Cerebellar nuclear complex (tissue), 1 donor: ENCODE results near the gene GALNT13.

Experiments used
- DNase-seq, 2 experiments: peaks; one replicate each; lab custom pipeline; 2025; lab: John Stamatoyannopoulos, UW

The GALNT13 gene

DNA sequence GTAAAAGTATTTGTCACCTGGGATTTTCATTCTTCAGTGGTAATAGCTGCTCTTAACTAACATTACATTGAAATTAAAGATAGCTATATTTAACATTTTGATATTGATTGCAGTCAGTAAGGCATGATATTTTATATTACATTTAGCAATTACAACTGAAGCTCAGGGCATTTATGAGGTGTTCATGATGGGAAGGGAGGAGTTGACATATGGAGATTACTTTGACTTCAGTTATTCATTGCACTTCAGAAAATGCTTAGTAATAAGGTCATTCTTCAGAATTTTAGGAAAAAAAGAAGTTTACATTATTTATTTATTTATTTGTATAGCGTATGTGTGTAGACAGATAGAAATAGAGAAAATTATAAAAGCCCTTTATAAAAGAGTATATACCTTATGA, 352.0 kb downstream of the GALNT13 start:
- DNase-seq = no peak

DNA sequence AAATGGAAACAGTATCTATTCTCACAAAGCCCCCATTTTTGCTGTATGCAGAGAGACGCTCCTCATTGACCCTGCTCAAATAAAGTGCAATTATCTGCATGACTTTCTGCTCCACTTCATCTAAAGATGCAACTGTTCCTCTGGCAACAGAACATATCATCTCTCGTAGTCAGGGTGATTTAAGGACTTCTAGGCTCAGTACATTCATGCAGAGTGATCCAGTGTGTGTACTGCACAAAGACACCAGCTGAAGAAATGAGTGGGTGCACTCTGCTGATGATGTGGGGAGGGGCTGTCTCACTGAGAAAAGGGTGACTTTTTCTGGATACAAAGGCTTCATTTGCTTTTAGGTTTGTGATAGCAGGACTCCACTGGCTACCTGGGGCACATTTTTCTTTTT, 355.2 kb downstream of the GALNT13 start:
- DNase-seq = no peak

DNA sequence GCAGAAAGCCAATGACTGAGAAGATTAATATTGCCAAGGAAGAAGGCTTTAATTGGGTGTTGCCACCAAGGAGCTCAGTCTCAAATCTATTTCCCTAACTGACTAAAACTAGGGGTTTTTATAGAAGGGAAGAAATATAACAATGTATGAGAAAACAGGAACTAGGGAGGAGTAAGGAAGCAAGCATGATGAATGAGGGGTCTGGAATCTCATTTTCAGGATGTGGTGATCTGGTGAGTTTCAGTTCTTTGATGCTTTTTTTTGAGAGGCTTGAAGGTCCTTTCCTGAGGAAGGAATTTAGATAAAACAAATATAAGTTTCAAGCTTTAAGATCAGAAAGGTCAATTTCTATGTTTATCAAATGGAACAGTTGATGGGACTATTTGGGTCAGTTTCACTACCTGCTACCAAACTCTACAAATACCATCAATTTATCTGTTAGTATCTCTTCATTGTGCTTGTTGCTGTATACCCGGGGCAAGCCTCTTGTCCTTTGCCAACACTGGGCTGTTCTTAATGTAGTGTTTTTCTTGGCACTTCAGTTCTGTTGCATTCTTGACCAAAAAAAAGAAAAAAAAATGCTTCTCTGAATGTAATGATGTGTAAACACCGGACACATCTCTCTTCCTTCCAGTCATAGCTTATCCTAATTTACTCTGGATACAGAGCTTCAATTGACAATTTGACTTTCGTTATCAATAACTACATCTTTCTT, 357.0 kb downstream of the GALNT13 start:
- no peak for DNase-seq

DNA sequence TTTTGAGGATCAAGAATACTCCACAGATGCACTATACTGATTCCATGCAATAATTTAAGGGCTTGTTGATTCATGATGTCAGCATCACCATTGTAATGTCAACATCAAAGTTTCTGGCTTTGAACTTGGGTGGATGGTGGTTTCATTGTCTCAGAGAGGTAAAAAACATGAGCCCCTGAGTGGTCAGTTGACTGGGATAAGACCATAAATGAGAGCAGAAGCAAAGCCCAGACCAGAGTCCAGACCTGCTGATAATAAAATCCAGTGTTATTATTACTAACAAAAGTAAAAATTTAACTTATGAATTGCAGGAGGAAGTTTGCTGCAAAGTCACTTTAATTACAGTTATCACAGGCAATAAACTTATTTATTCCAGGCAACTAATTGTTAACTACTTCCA, 358.2 kb downstream of the GALNT13 start:
- no peak for DNase-seq

- DNase-seq = no peak
Measured at GRCh38 chr2:154231021-154231420, 359.3 kb downstream of the GALNT13 start.

DNA sequence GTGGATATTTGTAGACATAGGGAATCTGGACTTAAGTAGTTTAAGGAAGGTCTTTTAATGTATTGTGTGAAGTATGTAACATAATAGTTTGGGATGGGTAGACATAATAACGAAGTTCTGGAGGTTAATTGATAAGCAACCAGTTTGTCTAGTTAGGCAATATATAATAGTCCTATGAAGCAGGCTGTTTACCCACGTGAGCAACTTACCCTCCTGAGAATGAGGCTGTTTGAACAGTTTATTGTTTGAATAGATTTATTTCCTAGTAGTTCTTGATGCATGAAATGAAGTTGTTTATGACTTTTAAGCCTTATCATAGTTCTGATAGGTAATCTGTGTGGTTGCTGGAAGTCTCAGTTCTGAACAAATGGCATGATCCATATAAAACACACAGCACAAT, 361.5 kb downstream of the GALNT13 start:
- no peak for DNase-seq

DNA sequence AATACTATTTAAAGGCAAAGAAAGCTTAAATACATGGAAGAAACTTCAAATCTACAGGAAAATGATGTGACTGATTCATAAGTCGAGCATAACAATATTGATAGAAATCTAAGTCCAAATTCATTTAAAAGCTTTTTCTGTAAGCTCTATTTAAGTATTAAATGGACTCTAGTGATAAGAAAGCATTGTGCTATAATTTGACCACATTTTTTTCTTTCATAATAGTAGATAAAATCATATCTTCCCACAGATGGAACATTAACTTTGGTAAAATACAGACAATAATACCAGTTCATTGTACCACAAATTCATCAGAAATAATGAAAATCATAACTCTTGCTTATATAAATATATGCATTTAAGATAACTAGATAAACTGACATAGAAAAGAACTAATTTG, 366.5 kb downstream of the GALNT13 start:
- no peak for DNase-seq

DNA sequence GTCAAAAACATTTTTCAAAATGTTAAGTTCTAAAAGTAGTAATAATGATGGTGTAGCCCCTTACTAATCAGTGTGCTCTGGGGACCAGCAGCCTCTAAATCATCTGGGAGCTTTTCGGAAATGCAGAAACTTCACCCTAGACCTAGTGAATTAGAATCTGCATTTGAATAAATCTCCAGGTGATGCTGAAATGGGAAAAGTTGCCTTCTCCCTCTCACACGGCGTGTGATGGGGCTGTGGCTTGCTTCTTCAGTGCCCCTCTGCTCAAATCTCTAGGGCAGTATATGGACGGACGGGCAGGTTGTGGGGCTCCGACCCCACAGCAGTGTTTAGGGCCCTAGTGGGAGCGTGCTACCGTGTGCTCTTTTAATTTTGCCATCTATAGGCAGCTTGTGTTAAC, 368.6 kb downstream of the GALNT13 start:
- no peak for DNase-seq

DNA sequence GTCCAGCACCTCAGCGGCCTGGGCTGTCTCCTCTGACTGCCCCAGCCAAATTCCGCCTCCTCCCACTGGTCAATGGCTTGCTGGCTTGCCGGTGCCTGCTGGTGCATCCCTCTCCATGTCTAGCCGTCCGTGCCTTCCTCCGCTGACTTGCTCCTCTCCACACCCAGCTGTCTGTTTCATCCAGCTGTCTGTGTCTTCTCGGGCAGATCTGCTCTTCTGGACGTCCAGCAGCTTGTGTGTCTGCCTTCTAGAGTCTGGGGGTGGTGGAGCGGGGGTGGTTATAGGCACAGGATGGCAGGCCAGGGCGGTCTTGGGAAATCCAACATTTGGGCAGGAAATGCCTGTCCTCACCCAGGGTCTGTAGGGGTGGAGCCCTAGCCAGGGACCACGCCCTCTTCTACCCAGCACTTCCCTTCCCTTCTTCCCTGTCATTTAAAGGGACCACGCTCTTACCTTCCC, 369.2 kb downstream of the GALNT13 start:
- no peak for DNase-seq

DNA sequence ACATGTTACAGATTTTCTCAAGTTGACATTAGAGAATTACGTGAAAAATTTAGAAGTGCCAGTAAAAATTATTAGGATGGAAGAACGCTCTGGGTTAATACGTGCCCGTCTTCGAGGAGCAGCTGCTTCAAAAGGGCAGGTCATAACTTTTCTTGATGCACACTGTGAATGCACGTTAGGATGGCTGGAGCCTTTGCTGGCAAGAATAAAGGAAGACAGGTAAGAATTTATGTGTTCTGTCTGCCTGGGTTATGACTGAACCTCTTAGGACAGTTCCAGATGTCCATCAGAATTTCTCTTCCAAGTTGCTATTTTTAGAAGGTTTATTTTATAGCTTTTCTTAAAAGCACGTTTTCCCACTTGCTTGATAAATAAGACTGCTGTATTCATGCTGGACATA, 371.0 kb downstream of the GALNT13 start:
- DNase-seq = no peak

DNA sequence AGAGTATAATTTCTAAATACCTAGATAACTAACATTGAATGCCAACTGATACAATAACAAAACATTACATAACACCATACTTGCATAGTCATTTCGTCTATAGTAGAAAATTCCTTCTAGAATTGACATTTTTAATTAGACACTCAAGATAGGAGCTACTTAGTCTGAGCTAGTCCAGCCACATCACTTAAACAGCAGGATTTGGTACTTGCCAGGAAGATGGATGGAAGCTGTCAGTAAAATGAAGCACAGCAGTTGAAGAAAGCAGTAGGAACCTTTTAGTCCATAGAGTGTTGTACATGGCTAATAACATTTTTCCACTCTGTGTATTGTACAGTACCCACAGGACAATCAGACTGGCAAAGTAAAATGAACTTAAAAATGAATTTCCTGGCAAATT, 372.0 kb downstream of the GALNT13 start:
- no peak for DNase-seq

DNA sequence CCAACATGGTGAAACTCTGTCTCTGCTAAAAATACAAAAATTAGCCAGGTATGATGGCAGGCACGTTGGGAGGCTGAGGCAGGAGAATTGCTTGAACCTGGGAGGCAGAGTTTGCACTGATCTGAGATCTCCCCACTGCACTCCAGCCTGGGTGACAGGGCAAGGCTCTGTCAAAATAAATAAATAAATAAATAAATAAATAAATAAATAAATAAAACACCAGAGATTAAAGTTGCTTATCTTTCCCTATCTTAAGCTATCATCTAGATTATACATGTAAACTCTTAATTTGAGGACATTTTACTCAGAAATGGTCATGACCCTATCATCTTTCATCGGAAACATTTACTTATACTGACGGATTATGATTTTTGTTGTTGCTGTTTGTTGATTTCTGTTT, 373.2 kb downstream of the GALNT13 start:
- no peak for DNase-seq

GRCh38 chr2:154247503-154247902, 375.8 kb downstream of the GALNT13 start:
- DNase-seq = no peak

GRCh38 chr2:154256136-154256535, 384.4 kb downstream of the GALNT13 start:
- no peak for DNase-seq

DNA sequence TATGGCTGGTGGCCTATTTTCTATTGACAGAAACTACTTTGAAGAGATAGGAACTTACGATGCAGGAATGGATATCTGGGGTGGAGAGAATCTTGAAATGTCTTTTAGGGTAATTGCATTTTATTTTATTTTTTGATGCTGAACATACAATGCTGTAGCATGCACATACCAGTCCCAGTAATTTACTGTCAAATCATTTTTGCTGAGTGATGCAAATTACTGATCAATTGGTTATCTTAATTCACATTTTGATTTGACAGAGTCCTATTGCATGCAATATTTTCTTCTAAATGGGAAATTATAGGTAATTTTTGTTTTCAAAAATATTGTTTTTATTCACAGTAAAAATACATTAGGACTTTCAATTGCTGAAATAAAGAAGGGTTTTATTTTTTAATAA, 387.3 kb downstream of the GALNT13 start:
- no peak for DNase-seq

GRCh38 chr2:154261473-154262027, 389.8 kb downstream of the GALNT13 start:
- DNase-seq = no peak

GRCh38 chr2:154263206-154263605, 391.5 kb downstream of the GALNT13 start:
- DNase-seq = no peak

DNA sequence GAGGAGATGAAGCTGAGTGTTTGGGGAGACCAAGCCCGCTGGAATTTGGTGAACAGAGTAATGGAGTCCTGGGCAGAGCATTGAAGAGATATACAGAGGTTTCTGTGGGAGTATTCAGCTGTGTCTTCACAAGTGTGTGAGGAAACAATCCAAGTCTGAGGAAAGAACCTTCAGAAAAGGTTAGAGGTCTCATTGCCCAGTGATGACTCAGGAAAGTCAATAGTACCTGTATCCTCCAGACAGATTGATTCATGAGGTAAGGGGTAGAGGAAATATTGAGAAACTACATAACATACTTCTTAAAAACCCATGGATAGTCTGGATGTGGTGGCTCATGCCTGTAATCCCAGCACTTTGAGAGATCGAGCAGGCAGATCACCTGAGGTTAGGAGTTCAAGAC, 392.3 kb downstream of the GALNT13 start:
- DNase-seq = no peak

DNA sequence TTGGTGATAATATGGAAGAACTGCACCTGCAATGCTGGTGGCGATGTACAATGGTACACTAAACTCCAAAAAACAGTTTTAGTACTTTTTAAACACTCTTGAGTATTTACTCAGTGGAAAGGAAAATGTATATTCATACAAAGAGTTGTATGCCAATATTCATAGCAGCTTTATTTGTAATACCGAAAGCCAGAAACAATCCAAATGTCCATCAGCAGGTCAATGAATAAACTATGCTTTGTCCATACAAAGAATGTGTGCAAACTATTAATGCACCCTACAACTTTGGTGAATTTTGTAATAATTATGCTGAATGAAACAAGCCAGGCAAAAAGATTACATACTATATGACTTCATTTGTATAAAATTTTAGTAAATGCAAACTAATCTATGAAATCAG, 396.3 kb downstream of the GALNT13 start:
- DNase-seq = no peak

DNA sequence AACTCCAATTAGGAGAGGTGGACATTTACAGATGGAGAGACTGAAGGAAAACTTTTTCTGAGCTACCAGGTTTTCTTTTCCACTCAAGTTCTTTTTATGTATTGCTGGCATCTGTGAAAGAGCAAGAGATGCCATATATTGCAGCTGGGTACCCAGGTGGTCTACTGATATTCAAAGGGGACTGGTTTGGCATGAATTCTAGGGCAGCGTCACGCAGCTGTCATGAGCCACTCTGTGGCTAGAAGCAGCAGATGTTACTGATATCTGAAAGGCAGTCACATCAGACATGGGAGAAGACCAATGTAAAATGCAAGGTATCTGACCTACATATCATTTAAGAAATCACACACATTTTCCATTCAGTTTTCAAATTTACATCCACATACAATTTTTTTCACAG, 408.8 kb downstream of the GALNT13 start:
- DNase-seq = no peak

GRCh38 chr2:154289870-154290269, 418.1 kb downstream of the GALNT13 start:
- DNase-seq = no peak

DNA sequence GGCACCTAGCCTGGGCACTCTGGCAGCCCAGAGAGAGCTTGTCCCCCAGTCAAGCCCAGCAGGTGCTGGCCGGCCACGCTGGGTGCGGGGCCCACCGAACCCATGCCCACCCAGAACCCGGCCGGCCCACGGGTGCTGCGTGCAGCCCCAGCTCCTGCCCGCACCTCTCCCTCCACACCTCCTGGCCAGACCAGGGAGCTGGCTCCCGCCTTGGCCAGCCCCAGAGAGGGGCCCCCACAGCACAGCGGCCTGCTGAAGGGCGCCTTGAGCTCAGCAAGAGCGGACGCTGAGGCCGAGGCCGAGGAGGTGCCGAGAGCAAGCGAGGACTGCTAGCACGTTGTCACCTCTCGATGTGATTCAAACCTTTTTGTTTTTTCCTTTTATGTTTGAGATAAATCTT, 419.8 kb downstream of the GALNT13 start:
- DNase-seq = no peak

DNA sequence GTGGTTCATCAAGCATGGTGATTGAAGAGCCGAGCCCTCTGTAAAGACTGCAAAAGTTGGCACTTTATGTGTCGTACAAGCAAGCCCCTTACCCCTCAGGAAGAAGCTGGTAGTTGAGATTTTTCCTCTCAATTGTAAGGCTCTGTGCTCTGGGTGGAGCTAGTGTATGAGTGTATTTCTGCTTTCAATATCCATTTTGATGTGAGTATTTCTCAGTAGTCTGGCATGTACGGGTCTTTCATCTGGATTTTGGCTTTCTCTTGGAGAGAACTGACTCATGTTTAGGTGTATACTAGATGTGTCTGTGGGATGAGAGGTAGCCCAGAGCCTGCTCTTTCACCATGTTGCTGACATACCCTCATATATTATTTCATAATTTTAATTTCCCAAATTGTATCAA, 420.2 kb downstream of the GALNT13 start:
- DNase-seq = no peak

DNA sequence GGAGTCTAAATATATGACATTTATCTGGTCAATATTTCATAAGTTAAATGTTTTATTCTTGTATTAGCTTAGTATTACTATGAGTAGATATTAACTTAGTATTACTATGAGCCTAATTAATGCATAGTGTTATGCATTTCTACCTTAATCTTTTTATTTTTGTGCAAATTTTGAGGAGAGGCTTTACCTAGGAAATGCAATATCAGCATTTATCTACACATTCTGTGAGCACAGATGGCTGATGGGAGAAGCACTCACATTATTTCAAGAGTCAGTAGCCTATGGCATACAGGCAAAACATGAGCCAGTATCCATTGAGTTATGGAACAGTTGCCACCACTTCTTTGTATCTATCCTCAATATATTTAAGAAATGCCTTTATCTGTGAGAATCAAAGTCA, 422.1 kb downstream of the GALNT13 start:
- DNase-seq = no peak
